A549 treated with AZD9567 at 1 μM for 4 hours (cell line): ENCODE measurements around the gene GCKR. TPM values are rescaled to one million over a fixed set of nuclear protein-coding genes. Genes with fewer than 3 reads are reported as not detected.

Source experiments
- total RNA-seq: library from RNA; stranded (reverse); fragments of 200-300 nt; extraction: Qiagen RNA extraction; gene quantifications from 5 replicates; pipeline ENCODE4 v1.2.3, GENCODE V29; 2022; ENCODE audit not compliant: insufficient read depth

The GCKR gene
- 0.10 to 0.25 TPM (median 0.17 TPM) in 4 of 5 replicates, not detected in the other for total RNA-seq

DNA sequence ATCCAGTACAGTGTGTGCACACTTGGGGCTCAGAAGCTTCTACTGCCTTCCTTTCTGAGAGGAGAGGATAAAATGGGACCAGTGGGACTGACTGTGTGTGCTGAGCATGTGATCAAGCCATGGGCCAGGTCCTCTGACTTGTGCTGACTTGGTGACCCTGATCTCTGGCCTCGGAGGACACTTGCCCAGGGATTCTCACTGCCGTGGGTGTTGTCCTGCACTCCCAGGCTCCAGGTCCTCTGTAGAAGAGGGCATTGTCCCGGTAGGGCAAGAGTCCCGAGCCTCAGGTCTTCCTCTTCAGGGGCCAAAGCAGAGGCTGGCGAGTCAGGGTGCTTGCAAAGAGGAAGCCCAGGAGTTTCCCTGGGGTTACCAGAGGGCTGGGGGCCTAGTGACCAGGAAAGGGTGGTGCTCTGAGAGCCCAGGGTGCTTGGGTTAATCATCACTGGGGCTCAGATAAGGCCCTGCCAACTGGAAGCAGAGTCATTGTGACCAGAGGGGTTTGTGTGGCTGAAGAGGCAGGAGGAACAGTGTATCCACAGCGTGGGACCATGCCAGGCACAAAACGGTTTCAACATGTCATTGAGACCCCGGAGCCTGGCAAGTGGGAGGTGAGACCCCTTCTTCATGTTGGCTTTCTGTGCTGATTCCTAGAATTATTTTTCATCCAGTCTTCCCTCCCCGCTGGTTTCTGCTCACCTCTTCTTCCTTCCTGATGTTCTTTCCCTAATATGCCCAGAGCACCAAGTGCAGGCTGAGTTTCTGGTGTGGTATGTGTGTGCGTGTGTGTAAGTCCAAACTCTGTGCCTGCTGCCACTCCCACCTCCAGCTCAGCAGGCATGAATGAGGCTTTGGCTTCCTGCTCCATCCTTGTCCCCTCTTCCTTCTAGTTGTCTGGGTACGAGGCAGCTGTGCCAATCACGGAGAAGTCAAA is at the start of gene GCKR:
GCKR (plus strand) TSS at position 483 of the 931 bp plus-strand sequence; CDS start at position 549, 66 bp downstream.

DNA sequence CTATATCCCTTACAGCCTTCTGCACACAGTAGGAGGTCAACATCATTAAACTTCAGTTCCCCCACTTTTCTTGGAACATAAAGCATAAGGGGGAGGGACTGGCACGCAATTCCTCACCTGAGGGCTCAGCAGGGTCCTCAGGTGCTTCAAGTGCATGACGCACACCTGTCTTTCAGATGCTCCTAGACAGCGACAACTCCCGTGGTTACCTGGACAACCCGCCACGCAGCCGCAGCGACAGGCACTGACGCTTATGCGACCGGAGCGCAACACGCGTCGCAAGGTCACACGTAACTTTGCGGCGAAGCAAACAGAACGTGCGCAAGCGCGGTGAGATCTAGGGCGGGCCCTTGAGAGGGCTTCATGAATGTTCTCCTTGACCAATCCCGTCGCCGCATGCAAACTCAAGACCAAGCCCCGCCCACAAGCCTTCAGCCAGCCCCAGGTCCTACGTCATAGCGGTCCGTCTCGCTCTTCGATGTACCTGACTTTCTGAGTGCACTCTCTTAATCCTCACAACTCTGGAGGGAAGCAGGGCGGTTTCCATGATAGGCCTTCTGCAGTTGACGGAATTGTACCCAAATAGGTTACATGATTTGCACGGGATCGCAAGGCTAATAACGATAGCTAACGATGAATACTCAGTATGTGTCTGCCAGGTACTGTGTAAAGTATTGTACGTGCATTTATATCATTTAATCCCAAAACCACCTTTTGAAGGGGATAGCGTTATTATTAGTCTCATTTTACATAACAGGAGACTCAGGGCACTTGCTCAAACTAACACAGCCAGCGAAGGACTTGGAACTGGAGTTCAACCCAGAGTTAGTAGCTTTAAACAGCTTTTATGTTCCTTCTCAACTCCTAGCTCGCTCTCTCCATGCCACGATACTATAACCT is 6.9 kb upstream of the GCKR start, which contains the start of gene IFT172:
IFT172 (minus strand) TSS at position 246 of the 900 bp plus-strand sequence; CDS start at position 156, 90 bp downstream.

GRCh38 chr2:27494944-27495554 is 1.6 kb upstream of the GCKR start, which contains the start of gene FNDC4:
TSS of gene FNDC4 (minus strand) at chr2:27495200. CDS start at chr2:27494679, 521 bp downstream.

Other genes with a start within 250 kb of the GCKR start
- 4.2 to 9.5 TPM (median 4.2 TPM) in 5 replicates for gene SLC30A3, start 233.8 kb upstream of the GCKR start, total RNA-seq
- not detected in 5 replicates for gene DNAJC5G, start 221.4 kb upstream of the GCKR start, total RNA-seq
- 0.40 to 0.74 TPM (median 0.46 TPM) in 4 of 5 replicates, not detected in the other for gene TRIM54, start 214.4 kb upstream of the GCKR start, total RNA-seq
- gene UCN, start 188.4 kb upstream of the GCKR start, total RNA-seq = 1.8 to 2.9 TPM (median 2.0 TPM) in 4 of 5 replicates, not detected in the other
- 64.5 to 91.0 TPM (median 82.5 TPM) in 5 replicates for gene MPV17, start 173.7 kb upstream of the GCKR start, total RNA-seq
- 54.5 to 59.0 TPM (median 57.4 TPM) in 5 replicates for gene GTF3C2, start 140.1 kb upstream of the GCKR start, total RNA-seq
- 42.9 to 63.8 TPM (median 59.4 TPM) in 5 replicates for gene EIF2B4, start 126.5 kb upstream of the GCKR start, total RNA-seq
- gene SNX17, start 126.2 kb upstream of the GCKR start, total RNA-seq = 138 to 151 TPM (median 144 TPM) in 5 replicates
- 9.2 to 14.1 TPM (median 14.0 TPM) in 5 replicates for gene ZNF513, start 116.1 kb upstream of the GCKR start, total RNA-seq
- 144 to 166 TPM (median 165 TPM) in 5 replicates for gene PPM1G, start 87.2 kb upstream of the GCKR start, total RNA-seq
- gene NRBP1, start 68.2 kb upstream of the GCKR start, total RNA-seq = 134 to 146 TPM (median 142 TPM) in 5 replicates
- 0.53 to 1.2 TPM (median 0.83 TPM) in 4 of 5 replicates, not detected in the other for gene KRTCAP3, start 54.5 kb upstream of the GCKR start, total RNA-seq
- 7.8 to 10.0 TPM (median 7.9 TPM) in 5 replicates for gene IFT172, start 7.1 kb upstream of the GCKR start, total RNA-seq
- gene FNDC4, start 1.6 kb upstream of the GCKR start, total RNA-seq = 3.3 to 4.7 TPM (median 4.0 TPM) in 5 replicates
- 13.3 to 18.5 TPM (median 16.4 TPM) in 5 replicates for gene ZNF512, start 86.2 kb downstream of the GCKR start, total RNA-seq
- gene CCDC121, start 132.2 kb downstream of the GCKR start, total RNA-seq = 2.4 to 4.3 TPM (median 3.7 TPM) in 5 replicates
- gene GPN1, start 132.2 kb downstream of the GCKR start, total RNA-seq = 54.4 to 67.7 TPM (median 55.9 TPM) in 5 replicates
- 27.5 to 31.9 TPM (median 31.6 TPM) in 5 replicates for gene SUPT7L, start 166.8 kb downstream of the GCKR start, total RNA-seq
- 19.9 to 29.3 TPM (median 26.1 TPM) in 5 replicates for gene SLC4A1AP, start 167.1 kb downstream of the GCKR start, total RNA-seq